Gastroesophageal sphincter (tissue), 3 donors: ENCODE results near the gene DSCAML1.

ENCODE experiments used
- CTCF ChIP-seq, 4 experiments: fragments of 200-600 bp in 2 of 4; fragments of 450-650 bp in 2 of 4; sonication (generic) in 1 of 4; IDR thresholded peaks; one replicate each; pipeline ENCODE4 v1.5.1; 2017 to 2019; ENCODE audit warnings: antibody characterized with exemption in 4 of 4, mild to moderate bottlenecking in 2 of 4, moderate library complexity in 2 of 4
- EP300 ChIP-seq: sonication (generic); formaldehyde crosslinking; IDR thresholded peaks from one replicate; pipeline ENCODE4 v1.6.1; 2017; ENCODE audit warnings: antibody characterized with exemption, mild to moderate bottlenecking
- POLR2A ChIP-seq, 2 donors: fragments of 450-650 bp; IDR thresholded peaks; one replicate each; pipeline ENCODE4 v1.6.1; 2017; ENCODE audit warnings: antibody characterized with exemption in 2 of 2, mild to moderate bottlenecking in 2 of 2, moderate library complexity in 1 of 2
- POLR2AphosphoS5 ChIP-seq: sonication (generic); formaldehyde crosslinking; IDR thresholded peaks from one replicate; pipeline ENCODE4 v1.6.1; 2017; ENCODE audit warnings: antibody characterized with exemption

DNA sequence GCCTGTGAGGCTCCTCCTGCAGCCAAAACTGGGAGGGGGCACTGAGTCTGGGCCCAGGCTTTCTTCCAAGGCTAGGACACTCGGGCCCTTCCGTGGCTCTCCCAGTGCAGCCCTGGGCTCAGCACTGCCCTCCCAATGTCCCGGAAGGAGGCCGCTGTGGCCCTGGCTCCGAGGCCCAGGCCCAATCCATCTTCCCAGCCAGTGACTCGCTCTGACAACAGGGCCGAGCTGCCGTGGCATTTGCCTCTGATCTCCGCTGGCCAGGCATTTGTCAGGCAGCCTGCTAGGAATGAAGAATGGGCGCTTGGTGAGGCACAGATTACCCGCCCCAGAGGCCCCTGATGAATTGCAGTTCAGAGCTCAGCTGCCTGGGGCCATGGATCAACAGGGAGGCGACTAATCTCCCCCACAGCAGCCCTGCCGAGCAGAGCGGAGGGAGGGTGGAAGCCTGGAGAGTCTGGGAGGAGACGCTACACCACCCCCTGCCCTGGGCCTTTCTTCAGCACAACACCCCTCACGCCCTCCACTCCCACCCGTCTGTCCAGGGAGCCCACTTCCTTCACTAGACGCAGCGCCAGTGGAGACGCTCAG, 19.2 kb upstream of the DSCAML1 start:
- TF ChIP-seq EP300 = no peak
- TF ChIP-seq CTCF (IDR thresholded peaks at IDR 0.05) = no peak
- no peak for TF ChIP-seq POLR2A (IDR thresholded peaks at IDR 0.05)
- TF ChIP-seq POLR2AphosphoS5 = peak; percentile 60
